Uterus (tissue), 2 donors: ENCODE results near the gene SPATA31D1.

ENCODE experiments used
- CTCF ChIP-seq, 4 experiments: fragments of 200-600 bp in 2 of 4; fragments of 450-650 bp in 2 of 4; sonication (generic) in 2 of 4; IDR thresholded peaks; one replicate each; pipeline ENCODE4 v1.5.1; 2016 to 2019; ENCODE audit warnings: antibody characterized with exemption in 4 of 4, mild to moderate bottlenecking in 2 of 4, moderate library complexity in 1 of 4
- POLR2A ChIP-seq, 2 donors: fragments of 450-650 bp; IDR thresholded peaks; one replicate each; pipeline ENCODE4 v1.6.1; 2016; ENCODE audit warnings: antibody characterized with exemption in 2 of 2, mild to moderate bottlenecking in 1 of 2, moderate library complexity in 1 of 2

- TF ChIP-seq CTCF (IDR thresholded peaks at IDR 0.05), result no peak
- TF ChIP-seq POLR2A (IDR thresholded peaks at IDR 0.05), result no peak
These were observed 11.2 kb downstream of the SPATA31D1 start for GRCh38 chr9:81999806-82000205.
